CD4-positive, CD25-positive, alpha-beta regulatory T cell (primary cell): Measurements from ENCODE around the gene PML. TPM values are rescaled to one million over a fixed set of nuclear protein-coding genes. Genes with fewer than 3 reads are reported as not detected.
"Not testable (repeated sequence)": the region's sequence is repeated elsewhere in the genome, so short reads cannot be mapped to it uniquely, and the experiment has no call there.

ENCODE experiments used
- ATAC-seq, 2 donors: fragments of 150-1000 bp; cut with Tn5 transposase; one replicate each; pipeline ENCODE4 v1.10.0; 2021; ENCODE audit warnings: low read depth in 2 of 2, moderate number of reproducible peaks in 2 of 2, moderate library complexity in 1 of 2
- DNase-seq, 3 donors: peaks; one replicate each; pipeline versions ENCODE4 v3.0.0 to v3.0.0-alpha.2; 2012 to 2022; ENCODE audit warnings: mixed read lengths in 1 of 3
- H3K27ac ChIP-seq: one replicate; pipeline ENCODE4 v1.7.0; 2013; ENCODE audit warnings: mild to moderate bottlenecking, low read length; ENCODE audit not compliant: insufficient read depth, poor library complexity, severe bottlenecking
- H3K27me3 ChIP-seq: one replicate; pipeline ENCODE4 v1.7.0; 2013; ENCODE audit warnings: low read length; ENCODE audit not compliant: control insufficient read depth, insufficient read depth
- H3K36me3 ChIP-seq: one replicate; pipeline ENCODE4 v1.7.0; 2013; ENCODE audit warnings: mild to moderate bottlenecking, low read length, moderate library complexity; ENCODE audit not compliant: control insufficient read depth, insufficient read depth
- H3K4me1 ChIP-seq: 2 replicates; pipeline ENCODE4 v1.7.0; 2013; ENCODE audit warnings: mild to moderate bottlenecking, low read length; ENCODE audit not compliant: insufficient read depth, control insufficient read depth, poor library complexity, severe bottlenecking
- H3K4me3 ChIP-seq: one replicate; pipeline ENCODE4 v1.7.0; 2013; ENCODE audit warnings: low read depth, mild to moderate bottlenecking, low read length, moderate library complexity
- H3K9me3 ChIP-seq, 2 experiments: 1 replicate in 1 of 2; 2 replicates in 1 of 2; pipeline ENCODE4 v1.7.0; 2013; ENCODE audit warnings: low read length in 2 of 2, mild to moderate bottlenecking in 1 of 2, moderate library complexity in 1 of 2; ENCODE audit not compliant: control insufficient read depth in 2 of 2
- H3K27ac Mint-ChIP-seq, 3 donors: one replicate each; pipeline ENCODE4 v1.8.0; 2020 to 2022; ENCODE audit warnings: mild to moderate bottlenecking in 3 of 3, mixed read lengths in 3 of 3, moderate library complexity in 2 of 3
- H3K27me3 Mint-ChIP-seq: one replicate; pipeline ENCODE4 v1.8.0; 2022; ENCODE audit warnings: mild to moderate bottlenecking, mixed read lengths
- H3K36me3 Mint-ChIP-seq: one replicate; pipeline ENCODE4 v1.8.0; 2020; ENCODE audit warnings: mixed read lengths
- H3K4me1 Mint-ChIP-seq, 4 donors: one replicate each; pipeline ENCODE4 v1.8.0; 2020 to 2022; ENCODE audit warnings: mixed read lengths in 4 of 4, mild to moderate bottlenecking in 1 of 4
- H3K4me3 Mint-ChIP-seq, 4 donors: one replicate each; pipeline ENCODE4 v1.8.0; 2020 to 2022; ENCODE audit warnings: mild to moderate bottlenecking in 4 of 4, mixed read lengths in 4 of 4, moderate library complexity in 3 of 4
- H3K9me3 Mint-ChIP-seq, 7 donors: one replicate each; pipeline ENCODE4 v1.8.0; 2020 to 2022; ENCODE audit warnings: mixed read lengths in 7 of 7, mild to moderate bottlenecking in 3 of 7, moderate library complexity in 2 of 7
- polyA plus RNA-seq, 4 donors: library from polyadenylated mRNA; unstranded; fragments of 300-500 nt; fragmentation: Illumina TruSeq; gene quantifications; one replicate each; pipeline ENCODE4 v1.2.3, GENCODE V29; 2021
- total RNA-seq: library from RNA; stranded (reverse); gene quantifications from one replicate; pipeline ENCODE4 v1.2.3, GENCODE V29; 2022

The PML gene
- total and polyA plus RNA-seq, 5 donors from 2014 or later = 13.7 to 57.6 (median 23.2) TPM

- H3K4me1 Mint-ChIP-seq = peaks cover 5 to 11% (median 7%) of the 10 kb centered on the region in 4 donors
- no peak for DNase-seq
These were observed 61.3 kb downstream of the PML start for GRCh38 chr15:74055804-74056203.

DNA sequence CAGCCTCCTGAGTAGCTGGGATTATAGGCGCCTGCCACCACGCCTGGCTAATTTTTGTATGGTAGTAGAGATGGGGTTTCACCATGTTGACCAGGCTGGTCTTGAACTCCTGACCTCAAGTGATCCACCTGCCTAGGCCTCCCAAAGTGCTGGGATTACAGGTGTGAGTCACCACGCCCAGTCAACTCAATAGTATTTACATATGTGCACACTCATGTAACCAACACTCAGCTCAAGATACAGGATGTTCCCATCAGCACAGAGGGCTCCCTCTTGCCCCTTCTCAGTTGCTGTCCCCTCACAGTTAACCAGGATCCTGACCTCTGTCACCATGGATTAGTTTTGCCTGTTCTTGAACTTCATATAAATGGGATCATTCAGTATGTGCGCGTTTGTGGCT is 61.8 kb downstream of the PML start:
- Mint-ChIP-seq H3K36me3 (peaks cover 11% of the 10 kb centered on the region), H3K4me1 (peaks cover 5 to 11% (median 7%) of the 10 kb centered on the region in 4 donors), H3K27ac (peak overlapping the region in 1 of 3 donors; percentile 7)
- H3K9me3 Mint-ChIP-seq, H3K27ac ChIP-seq, ATAC-seq, H3K36me3 ChIP-seq, H3K9me3 ChIP-seq, H3K27me3 ChIP-seq, H3K4me3 ChIP-seq, DNase-seq, H3K4me3 Mint-ChIP-seq, H3K4me1 ChIP-seq, H3K27me3 Mint-ChIP-seq: not testable (repeated sequence)

More at GRCh38 chr15:74055804-74056203, 61.3 kb downstream of the PML start:
- no peak for ATAC-seq
- no peaks in the 10 kb centered on the region for H3K27me3 Mint-ChIP-seq
- no peak overlapping the region for H3K27ac Mint-ChIP-seq
- no peaks in the 10 kb centered on the region for H3K9me3 ChIP-seq
- H3K36me3 ChIP-seq = peaks cover 3% of the 10 kb centered on the region
- H3K27me3 ChIP-seq = no peaks in the 10 kb centered on the region
- no peak overlapping the region for H3K4me3 Mint-ChIP-seq
- H3K27ac ChIP-seq = no peak overlapping the region
- H3K36me3 Mint-ChIP-seq = peaks cover 11% of the 10 kb centered on the region
- H3K9me3 Mint-ChIP-seq = peaks cover 0 to 1% (median 0%) of the 10 kb centered on the region in 7 donors
- H3K4me1 ChIP-seq = no peaks in the 10 kb centered on the region
- H3K4me3 ChIP-seq = no peak overlapping the region

DNA sequence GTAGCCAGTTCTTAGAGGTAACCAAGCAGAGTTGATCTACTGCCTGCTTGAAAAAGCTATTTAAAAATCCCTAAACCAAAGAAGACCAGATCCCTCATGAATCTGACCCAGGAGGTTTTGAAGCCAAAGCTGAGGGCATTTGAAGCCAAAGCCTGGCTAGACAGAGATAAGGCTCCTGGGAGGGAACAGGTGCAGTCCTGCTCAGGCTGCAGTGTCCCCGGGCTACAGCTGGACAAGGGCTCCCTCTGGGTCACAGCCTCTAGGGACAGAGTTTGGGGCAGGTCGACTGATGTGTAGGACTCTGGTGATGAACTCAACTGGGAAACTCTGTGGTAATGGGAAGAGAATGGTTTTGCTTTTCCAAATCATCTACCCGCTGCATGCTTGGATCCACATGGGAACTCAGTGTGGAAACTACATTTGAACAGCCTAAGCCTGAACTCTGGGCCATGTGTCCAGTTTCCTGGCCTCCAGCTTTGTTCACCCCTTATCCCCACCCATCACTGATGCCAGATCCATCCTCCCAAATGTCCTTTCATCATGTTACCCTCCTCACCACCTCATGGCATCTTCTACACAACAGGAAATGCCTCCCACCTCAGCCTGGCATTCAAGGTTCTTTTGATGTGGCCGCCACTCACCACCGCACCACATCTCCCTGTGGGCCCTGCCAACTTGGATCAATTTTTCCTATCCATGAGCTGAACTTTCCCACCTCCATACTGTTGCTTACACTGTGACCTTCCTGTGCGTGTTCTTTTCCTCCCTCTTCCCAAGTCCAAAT is 64.7 kb downstream of the PML start:
- DNase-seq, H3K4me1 Mint-ChIP-seq, H3K27ac Mint-ChIP-seq, H3K9me3 Mint-ChIP-seq, H3K4me3 Mint-ChIP-seq, H3K36me3 ChIP-seq, H3K4me1 ChIP-seq, H3K27ac ChIP-seq, ATAC-seq, H3K27me3 Mint-ChIP-seq, H3K27me3 ChIP-seq, H3K4me3 ChIP-seq, H3K9me3 ChIP-seq: not testable (repeated sequence)
- peaks cover 11% of the 10 kb centered on the region for H3K36me3 Mint-ChIP-seq

GRCh38 chr15:74060251-74060650 is 65.7 kb downstream of the PML start:
- Mint-ChIP-seq H3K9me3 (no peaks in the 10 kb centered on the region), H3K27me3 (no peaks in the 10 kb centered on the region), H3K27ac (no peak overlapping the region), H3K4me3 (no peak overlapping the region), H3K4me1 (peaks cover 0 to 5% (median 1%) of the 10 kb centered on the region in 4 donors), H3K36me3 (peaks cover 11% of the 10 kb centered on the region)
- Histone ChIP-seq H3K27me3 (no peaks in the 10 kb centered on the region), H3K27ac (no peak overlapping the region), H3K4me3 (no peak overlapping the region), H3K4me1 (no peaks in the 10 kb centered on the region), H3K9me3 (no peaks in the 10 kb centered on the region), H3K36me3 (peaks cover 3% of the 10 kb centered on the region)
- DNase-seq (no peak), ATAC-seq (no peak)

DNA sequence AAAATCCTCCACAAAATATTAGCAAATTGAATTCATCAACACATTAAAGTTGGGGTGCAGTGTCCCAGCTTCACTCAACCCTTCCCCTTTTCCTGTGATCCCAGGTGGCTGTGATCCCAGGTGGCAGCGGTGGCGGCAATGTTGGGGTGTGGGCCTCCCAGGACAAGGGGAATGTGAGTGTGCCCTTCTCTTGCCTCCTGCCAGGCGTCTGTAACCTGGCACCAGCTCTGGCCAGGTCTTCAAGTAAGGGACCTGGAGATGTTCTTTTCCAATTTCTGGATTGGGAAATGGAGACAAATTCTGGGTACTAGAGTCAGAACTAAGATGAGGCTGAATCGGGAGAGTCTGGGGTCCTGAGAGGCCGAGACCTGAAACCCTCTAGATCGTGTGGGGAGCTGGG is 67.7 kb downstream of the PML start:
- ATAC-seq (no peak), DNase-seq (no peak)

GRCh38 chr15:74062671-74063070 is 68.2 kb downstream of the PML start:
- Histone ChIP-seq H3K27me3 (no peaks in the 10 kb centered on the region), H3K9me3 (no peaks in the 10 kb centered on the region), H3K4me1 (no peaks in the 10 kb centered on the region), H3K4me3 (no peak overlapping the region), H3K36me3 (peaks cover 3% of the 10 kb centered on the region), H3K27ac (no peak overlapping the region)
- no peak overlapping the region for H3K27ac Mint-ChIP-seq
- no peak overlapping the region for H3K4me3 Mint-ChIP-seq
- H3K9me3 Mint-ChIP-seq = no peaks in the 10 kb centered on the region
- ATAC-seq (no peak), DNase-seq (no peak)
- H3K4me1 Mint-ChIP-seq = peaks cover 0 to 5% (median 1%) of the 10 kb centered on the region in 4 donors
- H3K27me3 Mint-ChIP-seq = no peaks in the 10 kb centered on the region
- H3K36me3 Mint-ChIP-seq = peaks cover 11% of the 10 kb centered on the region

More for the DNA sequence above, 67.7 kb downstream of the PML start:
- Mint-ChIP-seq H3K9me3 (no peaks in the 10 kb centered on the region), H3K4me3 (no peak overlapping the region), H3K4me1 (peaks cover 0 to 5% (median 1%) of the 10 kb centered on the region in 4 donors), H3K27me3 (no peaks in the 10 kb centered on the region), H3K27ac (no peak overlapping the region), H3K36me3 (peaks cover 11% of the 10 kb centered on the region)
- Histone ChIP-seq H3K4me3 (no peak overlapping the region), H3K27me3 (no peaks in the 10 kb centered on the region), H3K36me3 (peaks cover 3% of the 10 kb centered on the region), H3K4me1 (no peaks in the 10 kb centered on the region), H3K27ac (no peak overlapping the region), H3K9me3 (no peaks in the 10 kb centered on the region)

- not testable (repeated sequence) for H3K27ac ChIP-seq, ATAC-seq
These were observed 69.1 kb downstream of the PML start for GRCh38 chr15:74063425-74064146.

More at GRCh38 chr15:74063425-74064146, 69.1 kb downstream of the PML start:
- not testable (repeated sequence) for H3K27ac Mint-ChIP-seq, H3K4me1 Mint-ChIP-seq, H3K9me3 ChIP-seq, H3K9me3 Mint-ChIP-seq, H3K27me3 ChIP-seq, H3K4me3 Mint-ChIP-seq, H3K27me3 Mint-ChIP-seq, DNase-seq, H3K4me1 ChIP-seq, H3K4me3 ChIP-seq, H3K36me3 Mint-ChIP-seq, H3K36me3 ChIP-seq
